ENCODE data around the gene PXMP4.
A peak's percentile ranks its signal among the peaks of the same experiment; 100 is the strongest.

The PXMP4 gene

GRCh38 chr20:33656010-33656782 lies 63.9 kb downstream of the PXMP4 start:
- no peak overlapping the region for H3K4me3 ChIP-seq (ENCODE audit: low read depth in 1 of 2, low read length in 2 of 2)

DNA sequence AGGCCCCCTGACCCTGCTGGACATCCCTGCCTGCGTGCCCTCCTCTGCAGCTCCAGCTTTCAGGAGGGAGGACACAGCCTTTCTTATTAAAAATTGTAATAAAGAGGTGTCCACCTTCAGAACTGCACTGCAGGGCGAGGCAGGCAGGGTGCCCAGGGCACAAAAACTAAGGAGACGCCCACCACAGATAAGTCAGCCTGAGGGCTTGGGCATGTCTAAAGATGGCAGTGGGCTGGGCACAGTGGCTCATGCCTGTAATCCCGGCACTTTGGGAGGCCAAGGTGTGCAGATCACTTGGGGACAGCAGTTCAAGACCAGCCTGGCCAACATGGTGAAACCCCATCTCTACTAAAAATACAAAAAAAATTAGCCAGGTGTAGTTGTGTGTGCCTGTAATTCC lies 64.9 kb downstream of the PXMP4 start:
- Histone ChIP-seq H3K4me3 (ENCODE audit: low read depth in 1 of 2, low read length in 2 of 2) (no peak overlapping the region), H3K27ac (ENCODE audit: low read depth, low read length) (no peak overlapping the region), H3K9ac (ENCODE audit: low read depth in 1 of 2, low read length in 2 of 2) (peak overlapping the region in 1 of 2 donors; percentile 44), H3K4me1 (ENCODE audit: control insufficient read depth in 1 of 2, insufficient read depth in 2 of 2, low read length in 2 of 2) (peaks cover 28 to 41% of the 10 kb centered on the region in 2 donors), H3K9me3 (ENCODE audit: control insufficient read depth in 1 of 2, low read length in 2 of 2) (no peaks in the 10 kb centered on the region), H3K36me3 (ENCODE audit: control insufficient read depth in 1 of 2, insufficient read depth in 2 of 2, low read length in 2 of 2) (peaks cover 7 to 32% of the 10 kb centered on the region in 2 donors), H3K27me3 (ENCODE audit: control insufficient read depth in 1 of 2, insufficient read depth in 2 of 2, low read length in 2 of 2) (no peaks in the 10 kb centered on the region)

More at GRCh38 chr20:33656010-33656782, 63.9 kb downstream of the PXMP4 start:
- no peaks in the 10 kb centered on the region for H3K27me3 ChIP-seq (ENCODE audit: control insufficient read depth in 1 of 2, insufficient read depth in 2 of 2, low read length in 2 of 2)
- peaks cover 7 to 32% of the 10 kb centered on the region in 2 donors for H3K36me3 ChIP-seq (ENCODE audit: control insufficient read depth in 1 of 2, insufficient read depth in 2 of 2, low read length in 2 of 2)
- no peak overlapping the region for H3K9ac ChIP-seq (ENCODE audit: low read depth in 1 of 2, low read length in 2 of 2)
- no peak overlapping the region for H3K27ac ChIP-seq (ENCODE audit: low read depth, low read length)
- H3K4me1 ChIP-seq (ENCODE audit: control insufficient read depth in 1 of 2, insufficient read depth in 2 of 2, low read length in 2 of 2), result peaks cover 22 to 37% of the 10 kb centered on the region in 2 donors
- no peaks in the 10 kb centered on the region for H3K9me3 ChIP-seq (ENCODE audit: control insufficient read depth in 1 of 2, low read length in 2 of 2)

DNA sequence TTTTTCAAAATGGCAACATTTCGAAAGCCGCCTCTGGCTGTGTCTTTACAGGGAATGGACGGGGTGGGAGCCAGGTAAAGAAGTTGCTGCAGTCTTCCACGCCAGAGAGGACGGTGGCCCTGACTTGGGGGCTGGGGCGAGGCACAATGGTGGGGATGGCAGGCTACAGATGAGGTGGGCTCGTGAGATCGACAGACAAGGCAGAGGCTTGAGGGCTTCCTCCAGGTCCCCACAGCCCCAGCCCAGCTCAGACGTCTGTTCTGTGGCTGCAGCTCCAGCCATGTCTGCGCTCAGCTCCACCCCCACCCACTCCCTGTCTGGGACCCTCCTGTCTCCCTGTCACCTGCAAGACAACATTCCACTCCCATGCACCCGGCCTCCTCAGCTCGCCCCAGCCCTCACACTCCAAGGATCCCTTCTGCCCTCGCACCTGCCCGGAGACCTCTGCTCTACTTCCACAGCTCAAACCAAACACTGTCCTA lies 65.4 kb downstream of the PXMP4 start:
- H3K27me3 ChIP-seq (ENCODE audit: control insufficient read depth in 1 of 2, insufficient read depth in 2 of 2, low read length in 2 of 2), result no peaks in the 10 kb centered on the region
- H3K27ac ChIP-seq (ENCODE audit: low read depth, low read length), result peak overlapping the region; percentile 51
- peak overlapping the region in 1 of 2 donors; percentile 44 for H3K9ac ChIP-seq (ENCODE audit: low read depth in 1 of 2, low read length in 2 of 2)
- H3K36me3 ChIP-seq (ENCODE audit: control insufficient read depth in 1 of 2, insufficient read depth in 2 of 2, low read length in 2 of 2), result peaks cover 7 to 27% of the 10 kb centered on the region in 2 donors
- H3K4me3 ChIP-seq (ENCODE audit: low read depth in 1 of 2, low read length in 2 of 2), result no peak overlapping the region
- peaks cover 28 to 41% of the 10 kb centered on the region in 2 donors for H3K4me1 ChIP-seq (ENCODE audit: control insufficient read depth in 1 of 2, insufficient read depth in 2 of 2, low read length in 2 of 2)
- H3K9me3 ChIP-seq (ENCODE audit: control insufficient read depth in 1 of 2, low read length in 2 of 2), result no peaks in the 10 kb centered on the region

DNA sequence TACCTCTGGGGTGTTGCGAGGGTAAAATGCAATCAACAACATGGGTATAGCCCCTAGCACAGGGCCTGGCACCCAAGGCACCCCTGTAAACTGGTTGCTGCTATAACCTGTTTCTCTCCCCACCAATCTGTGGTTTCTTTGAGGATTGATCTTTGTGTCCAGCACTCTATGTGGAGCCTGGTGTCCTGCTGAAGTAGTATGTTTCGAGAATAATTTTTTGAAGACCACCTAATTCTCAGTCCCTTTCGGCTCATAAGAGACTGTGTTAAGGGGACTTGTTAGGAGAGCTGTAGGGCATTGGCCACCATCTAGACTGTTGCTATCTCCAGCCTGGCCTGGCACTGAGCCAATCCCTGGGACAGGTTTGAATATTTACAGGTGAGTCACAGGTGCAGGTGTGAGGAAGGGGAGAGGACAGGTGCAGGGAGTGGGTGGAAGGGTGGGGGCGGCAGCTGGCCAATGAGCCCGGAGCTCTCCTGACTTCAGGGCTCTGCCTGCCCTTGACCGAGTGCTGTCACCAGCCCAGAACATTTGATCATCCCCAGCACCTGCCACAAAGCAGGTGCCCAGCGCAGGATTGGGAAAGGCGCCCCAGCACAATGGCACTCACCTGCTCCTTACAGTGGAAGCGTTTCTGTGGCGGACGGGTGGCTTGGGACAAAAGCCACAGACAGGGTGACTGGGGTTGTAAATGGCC lies 66.1 kb downstream of the PXMP4 start:
- Histone ChIP-seq H3K9ac (ENCODE audit: low read depth in 1 of 2, low read length in 2 of 2) (peak overlapping the region; percentile 1 to 44), H3K4me3 (ENCODE audit: low read depth in 1 of 2, low read length in 2 of 2) (peak overlapping the region; percentile 14 to 38), H3K4me1 (ENCODE audit: control insufficient read depth in 1 of 2, insufficient read depth in 2 of 2, low read length in 2 of 2) (peaks cover 33 to 44% of the 10 kb centered on the region in 2 donors)

GRCh38 chr20:33653218-33653899 lies 66.8 kb downstream of the PXMP4 start:
- no peaks in the 10 kb centered on the region for H3K9me3 ChIP-seq (ENCODE audit: control insufficient read depth in 1 of 2, low read length in 2 of 2)
- peaks cover 7 to 15% of the 10 kb centered on the region in 2 donors for H3K36me3 ChIP-seq (ENCODE audit: control insufficient read depth in 1 of 2, insufficient read depth in 2 of 2, low read length in 2 of 2)
- peak overlapping the region; percentile 14 to 38 for H3K4me3 ChIP-seq (ENCODE audit: low read depth in 1 of 2, low read length in 2 of 2)
- H3K27me3 ChIP-seq (ENCODE audit: control insufficient read depth in 1 of 2, insufficient read depth in 2 of 2, low read length in 2 of 2), result no peaks in the 10 kb centered on the region
- peaks cover 33 to 44% of the 10 kb centered on the region in 2 donors for H3K4me1 ChIP-seq (ENCODE audit: control insufficient read depth in 1 of 2, insufficient read depth in 2 of 2, low read length in 2 of 2)
- no peak overlapping the region for H3K27ac ChIP-seq (ENCODE audit: low read depth, low read length)
- peak overlapping the region in 1 of 2 donors; percentile 21 for H3K9ac ChIP-seq (ENCODE audit: low read depth in 1 of 2, low read length in 2 of 2)

More for the DNA sequence above, 66.1 kb downstream of the PXMP4 start:
- Histone ChIP-seq H3K27ac (ENCODE audit: low read depth, low read length) (peak overlapping the region; percentile 51), H3K9me3 (ENCODE audit: control insufficient read depth in 1 of 2, low read length in 2 of 2) (no peaks in the 10 kb centered on the region), H3K27me3 (ENCODE audit: control insufficient read depth in 1 of 2, insufficient read depth in 2 of 2, low read length in 2 of 2) (no peaks in the 10 kb centered on the region), H3K36me3 (ENCODE audit: control insufficient read depth in 1 of 2, insufficient read depth in 2 of 2, low read length in 2 of 2) (peaks cover 7 to 20% of the 10 kb centered on the region in 2 donors)
